ENCODE data around the gene DHPS. TPM values are rescaled to one million over a fixed set of nuclear protein-coding genes. Genes with fewer than 3 reads are reported as not detected.
"Not testable (repeated sequence)": the region's sequence is repeated elsewhere in the genome, so short reads cannot be mapped to it uniquely, and the experiment has no call there.

The DHPS gene
- total RNA-seq, 4 donors from 2014 or later: 117 to 180 (median 160) TPM

GRCh38 chr19:12705654-12706331 is 24.1 kb upstream of the DHPS start:
- Histone ChIP-seq H3K27ac (no peak overlapping the region), H3K36me3 (peaks cover 0 to 100% (median 41%) of the 10 kb centered on the region in 3 donors), H3K9me3 (no peaks in the 10 kb centered on the region), H3K4me3 (no peak overlapping the region), H3K4me1 (no peaks in the 10 kb centered on the region), H3K27me3 (no peaks in the 10 kb centered on the region)
- no peak for DNase-seq (ENCODE audit: low spot score in 2 of 2)
- no peak for TF ChIP-seq POLR2A (IDR thresholded peaks at IDR 0.05)
- no peak for TF ChIP-seq CTCF (IDR thresholded peaks at IDR 0.05)
- no peak for TF ChIP-seq EP300 (IDR thresholded peaks at IDR 0.05)
- 91% methylated on average over 25 to 29 of the region's 29 CpGs for WGBS, 2 donors

- no peak for TF ChIP-seq EP300 (IDR thresholded peaks at IDR 0.05)
- no peak for TF ChIP-seq CTCF (IDR thresholded peaks at IDR 0.05)
- TF ChIP-seq POLR2A (IDR thresholded peaks at IDR 0.05): no peak
These were observed 23.5 kb upstream of the DHPS start for GRCh38 chr19:12705169-12705568.

GRCh38 chr19:12703046-12703445 is 21.4 kb upstream of the DHPS start:
- H3K4me3 ChIP-seq: no peak overlapping the region
- H3K4me1 ChIP-seq: no peaks in the 10 kb centered on the region
- peaks cover 0 to 97% (median 39%) of the 10 kb centered on the region in 3 donors for H3K36me3 ChIP-seq
- H3K27ac ChIP-seq: no peak overlapping the region
- no peak for DNase-seq (ENCODE audit: low spot score in 2 of 2)
- WGBS, 2 donors: 55 to 64% methylated on average over 9 of the region's 9 CpGs
- H3K27me3 ChIP-seq: no peaks in the 10 kb centered on the region
- TF ChIP-seq EP300 (IDR thresholded peaks at IDR 0.05): no peak
- TF ChIP-seq CTCF (IDR thresholded peaks at IDR 0.05): no peak
- no peak for TF ChIP-seq POLR2A (IDR thresholded peaks at IDR 0.05)
- no peaks in the 10 kb centered on the region for H3K9me3 ChIP-seq

More at GRCh38 chr19:12705169-12705568, 23.5 kb upstream of the DHPS start:
- H3K9me3 ChIP-seq: no peaks in the 10 kb centered on the region
- H3K4me3 ChIP-seq: no peak overlapping the region
- 97% methylated on average over 7 to 12 of the region's 13 CpGs for WGBS, 2 donors
- no peaks in the 10 kb centered on the region for H3K4me1 ChIP-seq
- H3K27me3 ChIP-seq: no peaks in the 10 kb centered on the region
- no peak for DNase-seq (ENCODE audit: low spot score in 2 of 2)
- H3K27ac ChIP-seq: no peak overlapping the region
- peaks cover 0 to 100% (median 39%) of the 10 kb centered on the region in 3 donors for H3K36me3 ChIP-seq

GRCh38 chr19:12701596-12702282 is 20.1 kb upstream of the DHPS start:
- no peak for DNase-seq (ENCODE audit: low spot score in 2 of 2)
- H3K27me3 ChIP-seq: no peaks in the 10 kb centered on the region
- H3K4me1 ChIP-seq: peaks cover 0 to 6% (median 3%) of the 10 kb centered on the region in 4 donors
- WGBS, 2 donors: 85 to 86% methylated on average over 33 of the region's 33 CpGs
- H3K9me3 ChIP-seq: no peaks in the 10 kb centered on the region
- peaks cover 0 to 84% (median 38%) of the 10 kb centered on the region in 3 donors for H3K36me3 ChIP-seq
- H3K4me3 ChIP-seq: no peak overlapping the region
- no peak for TF ChIP-seq POLR2A (IDR thresholded peaks at IDR 0.05)
- no peak for TF ChIP-seq CTCF (IDR thresholded peaks at IDR 0.05)
- no peak for TF ChIP-seq EP300 (IDR thresholded peaks at IDR 0.05)
- H3K27ac ChIP-seq: no peak overlapping the region

- Histone ChIP-seq H3K9me3 (no peaks in the 10 kb centered on the region), H3K27me3 (no peaks in the 10 kb centered on the region), H3K27ac (no peak overlapping the region), H3K4me1 (peaks cover 0 to 23% (median 11%) of the 10 kb centered on the region in 4 donors), H3K4me3 (no peak overlapping the region), H3K36me3 (peaks cover 0 to 48% (median 15%) of the 10 kb centered on the region in 3 donors)
- DNase-seq (ENCODE audit: low spot score in 2 of 2): no peak
- WGBS, 2 donors: 69 to 76% methylated on average over 6 of the region's 6 CpGs
- TF ChIP-seq POLR2A (IDR thresholded peaks at IDR 0.05) (no peak), EP300 (IDR thresholded peaks at IDR 0.05) (no peak), CTCF (IDR thresholded peaks at IDR 0.05) (no peak)
These were observed 16.5 kb upstream of the DHPS start for GRCh38 chr19:12698138-12698537.

GRCh38 chr19:12697425-12697824 is 15.7 kb upstream of the DHPS start:
- WGBS, 2 donors: 95 to 97% methylated on average over 22 of the region's 22 CpGs
- H3K4me3 ChIP-seq; H3K27me3 ChIP-seq; H3K27ac ChIP-seq; H3K9me3 ChIP-seq; DNase-seq (ENCODE audit: low spot score in 2 of 2): not testable (repeated sequence)
- H3K4me1 ChIP-seq: peaks cover 0 to 23% (median 11%) of the 10 kb centered on the region in 4 donors
- H3K36me3 ChIP-seq: peaks cover 0 to 40% (median 13%) of the 10 kb centered on the region in 3 donors
